ENCODE measurements around the gene UBR1.

DNA sequence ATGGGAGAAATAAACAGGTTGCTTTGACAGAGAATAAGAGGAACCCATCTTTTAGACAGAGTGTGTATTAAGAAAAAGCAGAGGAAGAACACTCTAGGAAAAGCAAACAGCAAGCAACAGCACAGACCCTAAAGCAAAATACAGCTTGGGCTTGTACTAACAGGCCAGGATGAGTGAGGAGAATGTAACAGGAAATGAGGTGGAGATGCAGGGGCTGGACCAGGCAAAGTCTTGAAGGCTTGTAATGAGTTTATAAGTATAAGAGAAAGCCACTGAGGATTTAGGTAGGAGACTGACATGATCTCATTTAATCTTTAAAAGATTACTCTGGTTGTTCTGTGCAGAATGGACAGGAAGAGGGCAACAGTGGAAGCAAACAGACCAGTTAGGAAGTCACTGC lies 4.9 kb downstream of the UBR1 start:
- TF ChIP-seq, protein P1, sequence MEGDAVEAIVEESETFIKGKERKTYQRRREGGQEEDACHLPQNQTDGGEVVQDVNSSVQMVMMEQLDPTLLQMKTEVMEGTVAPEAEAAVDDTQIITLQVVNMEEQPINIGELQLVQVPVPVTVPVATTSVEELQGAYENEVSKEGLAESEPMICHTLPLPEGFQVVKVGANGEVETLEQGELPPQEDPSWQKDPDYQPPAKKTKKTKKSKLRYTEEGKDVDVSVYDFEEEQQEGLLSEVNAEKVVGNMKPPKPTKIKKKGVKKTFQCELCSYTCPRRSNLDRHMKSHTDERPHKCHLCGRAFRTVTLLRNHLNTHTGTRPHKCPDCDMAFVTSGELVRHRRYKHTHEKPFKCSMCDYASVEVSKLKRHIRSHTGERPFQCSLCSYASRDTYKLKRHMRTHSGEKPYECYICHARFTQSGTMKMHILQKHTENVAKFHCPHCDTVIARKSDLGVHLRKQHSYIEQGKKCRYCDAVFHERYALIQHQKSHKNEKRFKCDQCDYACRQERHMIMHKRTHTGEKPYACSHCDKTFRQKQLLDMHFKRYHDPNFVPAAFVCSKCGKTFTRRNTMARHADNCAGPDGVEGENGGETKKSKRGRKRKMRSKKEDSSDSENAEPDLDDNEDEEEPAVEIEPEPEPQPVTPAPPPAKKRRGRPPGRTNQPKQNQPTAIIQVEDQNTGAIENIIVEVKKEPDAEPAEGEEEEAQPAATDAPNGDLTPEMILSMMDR (IDR thresholded peaks at IDR 0.05; ENCODE audit: low read length) = no peak
- TF ChIP-seq EZH2 (optimal IDR thresholded peaks at IDR 0.05; ENCODE audit: low read depth, low read length) = no peak
- no peak for TF ChIP-seq EZH2phosphoT487 (IDR thresholded peaks at IDR 0.05; ENCODE audit: low read length)

Data from MM.1S (cell line).